GM18499 (cell line): ENCODE measurements around the gene RGS5.

Experiments
- ATAC-seq: cut with Tn5 transposase; IDR thresholded peaks from one replicate; pipeline ENCODE4 v1.9.1; 2021; ENCODE audit warnings: moderate number of reproducible peaks; ENCODE audit not compliant: insufficient read depth, unreplicated experiment

Gene RGS5

GRCh38 chr1:163093579-163093978 lies 109.1 kb downstream of the RGS5 start:
- no peak for ATAC-seq

GRCh38 chr1:163093169-163093568 lies 109.5 kb downstream of the RGS5 start:
- no peak for ATAC-seq
